HL-60 (cell line): ENCODE measurements around the gene FGFBP3.

Experiments
- GABPA ChIP-seq: IDR thresholded peaks from 2 replicates; pipeline ENCODE4 v1.6.1; 2012; ENCODE audit warnings: low read depth
- POLR2AphosphoS5 ChIP-seq: IDR thresholded peaks from 2 replicates; pipeline ENCODE4 v1.6.1; 2012; ENCODE audit warnings: low read depth
- REST ChIP-seq: IDR thresholded peaks from 2 replicates; pipeline ENCODE4 v1.6.1; 2012; ENCODE audit warnings: low read depth; ENCODE audit not compliant: insufficient replicate concordance
- TF ChIP-seq, protein P1 (sequence below): IDR thresholded peaks from one replicate; pipeline ENCODE4 v1.5.1; 2011; ENCODE audit warnings: low read length, control low read depth, inconsistent platforms; ENCODE audit not compliant: insufficient read depth

DNA sequence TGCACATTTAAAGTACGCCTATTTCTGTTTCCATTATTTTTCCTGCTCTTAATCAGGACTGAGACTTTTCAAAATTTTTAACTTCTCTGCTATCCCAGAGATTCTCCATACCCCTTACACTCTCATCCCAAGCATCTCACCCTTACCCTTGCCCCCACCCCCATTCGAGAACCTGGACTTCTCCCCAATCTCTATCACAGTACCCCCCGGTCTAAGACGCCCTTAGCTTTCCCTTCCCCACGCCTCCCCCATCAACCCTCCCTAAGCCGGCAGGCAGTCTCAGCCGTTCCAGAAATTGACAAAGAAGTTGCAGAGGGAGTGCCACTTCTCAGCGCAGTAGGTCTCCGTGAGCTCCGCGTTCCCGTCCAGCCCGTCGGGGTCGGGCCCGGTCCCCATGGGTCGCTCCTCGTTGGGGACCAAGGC, 1.4 kb downstream of the FGFBP3 start:
- no peak for TF ChIP-seq POLR2AphosphoS5
- TF ChIP-seq REST: no peak
- TF ChIP-seq, protein P1, sequence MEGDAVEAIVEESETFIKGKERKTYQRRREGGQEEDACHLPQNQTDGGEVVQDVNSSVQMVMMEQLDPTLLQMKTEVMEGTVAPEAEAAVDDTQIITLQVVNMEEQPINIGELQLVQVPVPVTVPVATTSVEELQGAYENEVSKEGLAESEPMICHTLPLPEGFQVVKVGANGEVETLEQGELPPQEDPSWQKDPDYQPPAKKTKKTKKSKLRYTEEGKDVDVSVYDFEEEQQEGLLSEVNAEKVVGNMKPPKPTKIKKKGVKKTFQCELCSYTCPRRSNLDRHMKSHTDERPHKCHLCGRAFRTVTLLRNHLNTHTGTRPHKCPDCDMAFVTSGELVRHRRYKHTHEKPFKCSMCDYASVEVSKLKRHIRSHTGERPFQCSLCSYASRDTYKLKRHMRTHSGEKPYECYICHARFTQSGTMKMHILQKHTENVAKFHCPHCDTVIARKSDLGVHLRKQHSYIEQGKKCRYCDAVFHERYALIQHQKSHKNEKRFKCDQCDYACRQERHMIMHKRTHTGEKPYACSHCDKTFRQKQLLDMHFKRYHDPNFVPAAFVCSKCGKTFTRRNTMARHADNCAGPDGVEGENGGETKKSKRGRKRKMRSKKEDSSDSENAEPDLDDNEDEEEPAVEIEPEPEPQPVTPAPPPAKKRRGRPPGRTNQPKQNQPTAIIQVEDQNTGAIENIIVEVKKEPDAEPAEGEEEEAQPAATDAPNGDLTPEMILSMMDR: no peak
- no peak for TF ChIP-seq GABPA
